Heart right ventricle (tissue), 16 donors: ENCODE data around the gene ERGIC1. TPM values are rescaled to one million over a fixed set of nuclear protein-coding genes. Genes with fewer than 3 reads are reported as not detected.

ENCODE experiments used
- ATAC-seq, 8 donors: fragments of 200-7000 bp; cut with Tn5 transposase; one replicate each; pipeline ENCODE4 v1.9.1; 2020; ENCODE audit warnings: mild to moderate bottlenecking in 8 of 8, moderate library complexity in 8 of 8, moderate number of reproducible peaks in 1 of 8
- DNase-seq, 2 donors: peaks; one replicate each; pipeline ENCODE4 v3.0.0-alpha.2; 2020
- H3K27ac ChIP-seq, 10 donors: fragments of 200-600 bp; sonication (generic) in 2 of 10; one replicate each; pipeline versions ENCODE4 v1.5.0 to v1.8.0; 2020 to 2022; ENCODE audit warnings: mild to moderate bottlenecking in 3 of 10
- H3K27me3 ChIP-seq, 7 donors: fragments of 200-600 bp; one replicate each; pipeline ENCODE4 v1.8.0; 2021 to 2022; ENCODE audit warnings: mild to moderate bottlenecking in 2 of 7
- H3K36me3 ChIP-seq, 9 donors: fragments of 200-600 bp; sonication (generic) in 1 of 9; one replicate each; pipeline versions ENCODE4 v1.5.0 to v1.8.0; 2020 to 2022; ENCODE audit warnings: mild to moderate bottlenecking in 2 of 9
- H3K4me1 ChIP-seq, 9 donors: fragments of 200-600 bp; sonication (generic) in 1 of 9; one replicate each; pipeline versions ENCODE4 v1.5.0 to v1.8.0; 2020 to 2022; ENCODE audit warnings: mild to moderate bottlenecking in 4 of 9
- H3K4me3 ChIP-seq, 10 donors: fragments of 200-600 bp; sonication (generic) in 2 of 10; one replicate each; pipeline versions ENCODE4 v1.5.0 to v1.8.0; 2020 to 2022; ENCODE audit warnings: mild to moderate bottlenecking in 7 of 10, moderate library complexity in 2 of 10
- H3K9me3 ChIP-seq, 11 donors: fragments of 200-600 bp in 10 of 11; sonication (generic) in 2 of 11; one replicate each; pipeline versions ENCODE4 v1.5.0 to v1.8.0; 2013 to 2022; ENCODE audit warnings: mild to moderate bottlenecking in 2 of 11, control low read depth in 1 of 11, moderate library complexity in 1 of 11
- CTCF ChIP-seq, 9 donors: fragments of 200-600 bp; sonication (generic) in 2 of 9; IDR thresholded peaks; one replicate each; pipeline versions ENCODE4 v1.5.0 to v1.8.0; 2021 to 2022; ENCODE audit warnings: antibody characterized with exemption in 9 of 9, mild to moderate bottlenecking in 5 of 9, moderate library complexity in 1 of 9
- WGBS, 2 donors: extraction: QIAGEN DNeasy Blood & Tissue Kit; methylation state at CpG; one replicate each; pipeline ENCODE4 v1.1.7; 2013; ENCODE audit warnings: inconsistent platforms in 1 of 2; 5-methylcytosine and 5-hydroxymethylcytosine counted together
- intact Hi-C, 10 donors: fragments of 100-400 bp; cut with DNase I; formaldehyde crosslinking; loops; one replicate each; pipeline versions ENCODE4 v1.11.1 to v1.14.2; 2022
- polyA plus RNA-seq, 2 donors: library from polyadenylated mRNA; stranded (reverse); fragments of 200-250 nt; gene quantifications; one replicate each; pipeline ENCODE4 v1.2.3, GENCODE V29; 2013
- total RNA-seq, 10 donors: library from RNA; stranded (reverse); fragmentation: NEBNext Ultra II Directional in 3 of 10; extraction: Animal tissue kit (Norgen Biotek cat#: 25700) in 3 of 10; gene quantifications; one replicate each; pipeline versions ENCODE4 v1.2.1 to v1.2.4, GENCODE V29; 2021 to 2023
- donor health status: Arrhythmogenic right ventricular cardiomyopathy.
- donor health status: ischemic (EF 13 %, LVEDD 7.1; RV severe dilation, severe dysfunction).
- donor health status: healthy with polysubstance abuse.
- donor health status: DM: no; HTN: yes; CAD: no.
- donor health status: DM: no; HTN: no; CAD: no.
- donor health status: ischemic (EF 25% LVEDD 6.9; RV normal size, moderate dysfunction).
- donor health status: ischemic (EF 25% LVEDD 5.7; RV mildly dilated, moderate dysfunction).
- donor health status: healthy.
- donor health status: DM: yes; HTN: yes; CAD: no.
- donor health status: Ischemic cardiomyopathy.
- donor health status: ischemic (EF 35%, LVEDD 5.7; RV mildly dilated, moderate dysfunction).
- donor health status: nonischemic (EF 11% LVEDD 7.7; RV severe dilation, severe dysfunction).
- donor health status: DM: yes; HTN: yes; CAD: no.
- donor health status: PGD.
- donor health status: ischemic (EF 29% LVEDD 5.4; RV normal size, mild dysfunction).
- donor health status: nonischemic (EF 23%, LVEDD 6.1; RV moderate dilation, normal function).

The ERGIC1 gene
- total and polyA plus RNA-seq, 12 donors = 48.0 to 91.9 (median 72.5) TPM

GRCh38 chr5:172890659-172891058 is 56.6 kb downstream of the ERGIC1 start:
- no peak for DNase-seq
- Histone ChIP-seq H3K4me1 (peaks cover 15 to 65% (median 50%) of the 10 kb centered on the region in 9 donors), H3K4me3 (no peak overlapping the region), H3K36me3 (peaks cover 0 to 28% (median 6%) of the 10 kb centered on the region in 9 donors), H3K9me3 (no peaks in the 10 kb centered on the region), H3K27ac (peak overlapping the region in 6 of 10 donors; percentile 18 to 94 (median 90)), H3K27me3 (no peaks in the 10 kb centered on the region)
- WGBS, 2 donors = 68 to 71% methylated on average over 6 of the region's 6 CpGs
- TF ChIP-seq CTCF (IDR thresholded peaks at IDR 0.05) = no peak
- intact Hi-C loops = no loop called here
- ATAC-seq = no peak

GRCh38 chr5:172891716-172892421 is 57.8 kb downstream of the ERGIC1 start:
- intact Hi-C loops = loop anchor here in 2 of 10 donors (2.0 kb wide), 2 partner anchors 21 to 31 kb away; no protein-coding TSS in a partner anchor
- no peaks in the 10 kb centered on the region for H3K27me3 ChIP-seq
- no peaks in the 10 kb centered on the region for H3K9me3 ChIP-seq
- H3K4me3 ChIP-seq = no peak overlapping the region
- peaks cover 0 to 28% (median 6%) of the 10 kb centered on the region in 9 donors for H3K36me3 ChIP-seq
- no peak for TF ChIP-seq CTCF (IDR thresholded peaks at IDR 0.05)
- H3K4me1 ChIP-seq = peaks cover 15 to 61% (median 48%) of the 10 kb centered on the region in 9 donors
- DNase-seq (peak; percentile 84 to 87), ATAC-seq (peak; percentile 74 to 85 (median 80))
- peak overlapping the region; percentile 49 to 94 (median 88) for H3K27ac ChIP-seq
- 15 to 18% methylated on average over 7 of the region's 7 CpGs for WGBS, 2 donors

GRCh38 chr5:172892713-172893112 is 58.7 kb downstream of the ERGIC1 start:
- no peaks in the 10 kb centered on the region for H3K27me3 ChIP-seq
- no peak overlapping the region for H3K4me3 ChIP-seq
- DNase-seq (no peak), ATAC-seq (peak in 7 of 8 donors; percentile 13 to 70 (median 38))
- intact Hi-C loops = loop anchor here in 2 of 10 donors (2.0 kb wide), 2 partner anchors 22 to 32 kb away; no protein-coding TSS in a partner anchor
- H3K9me3 ChIP-seq = no peaks in the 10 kb centered on the region
- H3K27ac ChIP-seq = peak overlapping the region; percentile 49 to 94 (median 88)
- peaks cover 0 to 30% (median 6%) of the 10 kb centered on the region in 9 donors for H3K36me3 ChIP-seq
- H3K4me1 ChIP-seq = peaks cover 19 to 61% (median 48%) of the 10 kb centered on the region in 9 donors
- no peak for TF ChIP-seq CTCF (IDR thresholded peaks at IDR 0.05)
- WGBS, 2 donors = 38 to 41% methylated on average over 7 of the region's 7 CpGs

DNA sequence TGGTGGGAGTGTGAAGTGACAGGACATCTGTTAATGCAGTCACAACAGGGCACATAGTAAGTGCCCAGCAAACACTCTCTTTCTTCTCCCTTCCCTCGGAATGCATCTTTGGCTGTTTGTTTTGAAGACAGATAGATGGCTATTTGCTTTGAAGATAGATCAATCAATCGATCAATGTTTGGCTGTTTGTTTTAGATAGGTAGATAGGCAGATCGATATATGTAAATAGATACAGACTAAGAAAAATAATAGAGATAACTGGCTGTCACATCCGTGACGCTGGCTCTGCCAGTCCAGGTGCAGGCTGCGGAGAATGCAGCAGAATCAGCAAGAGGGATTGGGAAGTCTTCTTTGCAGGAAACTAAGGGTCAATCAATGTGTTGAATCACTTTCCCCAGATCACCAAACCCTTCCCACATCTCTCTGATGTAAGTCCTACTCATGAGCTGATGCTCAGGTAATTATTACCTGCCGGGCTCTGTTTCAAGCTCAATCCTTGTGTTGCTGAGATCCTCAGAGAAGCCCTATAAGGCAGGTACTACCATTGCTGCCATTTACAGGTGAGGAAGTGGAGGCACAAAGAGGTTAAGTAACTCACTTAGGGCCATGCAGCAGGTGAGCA is 60.8 kb downstream of the ERGIC1 start:
- Histone ChIP-seq H3K36me3 (peaks cover 0 to 37% (median 0%) of the 10 kb centered on the region in 9 donors), H3K27me3 (no peaks in the 10 kb centered on the region), H3K9me3 (no peaks in the 10 kb centered on the region), H3K4me3 (no peak overlapping the region), H3K4me1 (peaks cover 23 to 65% (median 54%) of the 10 kb centered on the region in 9 donors), H3K27ac (peak overlapping the region in 2 of 10 donors; percentile 7 to 98)
- intact Hi-C loops = loop anchor here in 1 of 10 donors (5.0 kb wide), 1 partner anchor 33 kb away; no protein-coding TSS in a partner anchor
- 90 to 91% methylated on average over 7 of the region's 7 CpGs for WGBS, 2 donors
- TF ChIP-seq CTCF (IDR thresholded peaks at IDR 0.05) = no peak
- ATAC-seq (no peak), DNase-seq (no peak)
